PC-3 (cell line): Measurements from ENCODE around the gene ZWILCH. TPM values are rescaled to one million over a fixed set of nuclear protein-coding genes. Genes with fewer than 3 reads are reported as not detected.
A peak's percentile ranks its signal among the peaks of the same experiment; 100 is the strongest.

Source experiments
- ATAC-seq: fragments of 200-7000 bp; cut with Tn5 transposase; 2 replicates; pipeline ENCODE4 v1.9.1; 2020; ENCODE audit warnings: mild to moderate bottlenecking, moderate library complexity
- BruUV-seq: library from RNA; stranded (reverse); fragments of 400-500 nt; replicated peaks from 2 replicates; lab custom pipeline; 2021; lab: Mats Ljungman, UMichigan
- CTCF ChIA-PET: fragments of 300-600 bp; sonication (Branson Sonifier 250); formaldehyde crosslinking; loops from one replicate; lab custom pipeline; 2022; ENCODE audit warnings: antibody characterized with exemption; lab: Charles Lee
- POLR2A ChIA-PET: fragments of 300-600 bp; sonication (Branson Sonifier 250); formaldehyde crosslinking; loops from one replicate; lab custom pipeline; 2022; ENCODE audit warnings: antibody characterized with exemption; ENCODE audit not compliant: unreplicated experiment; lab: Charles Lee
- DNase-seq: peaks from one replicate; pipeline ENCODE4 v3.0.0-alpha.2; 2015
- H2AFZ ChIP-seq: fragments of 300-600 bp; sonication (generic); 2 replicates; pipeline ENCODE4 v1.6.0; 2016; ENCODE audit warnings: antibody characterized with exemption, low read length
- H3F3A ChIP-seq: fragments of 300-600 bp; sonication (generic); one replicate; pipeline ENCODE4 v1.6.0; 2017; ENCODE audit warnings: antibody characterized with exemption, low read length, control low read depth, mild to moderate bottlenecking; ENCODE audit not compliant: unreplicated experiment
- H3K27ac ChIP-seq: fragments of 300-600 bp; sonication (generic); 2 replicates; pipeline ENCODE4 v1.5.1; 2016; ENCODE audit warnings: mild to moderate bottlenecking, low read length
- H3K27me3 ChIP-seq: fragments of 300-600 bp; sonication (generic); 2 replicates; pipeline ENCODE4 v1.6.1; 2016; ENCODE audit warnings: low read length, mixed read lengths
- H3K36me3 ChIP-seq: fragments of 300-600 bp; sonication (generic); 2 replicates; pipeline ENCODE4 v1.6.1; 2016; ENCODE audit warnings: low read depth, mixed run types, low read length, mixed read lengths
- H3K4me1 ChIP-seq: fragments of 300-600 bp; sonication (generic); 2 replicates; pipeline ENCODE4 v1.5.1; 2016; ENCODE audit warnings: low read length; ENCODE audit not compliant: insufficient read depth
- H3K4me2 ChIP-seq: fragments of 300-600 bp; sonication (generic); 2 replicates; pipeline ENCODE4 v1.6.0; 2016; ENCODE audit warnings: low read length
- H3K4me3 ChIP-seq: fragments of 300-600 bp; sonication (generic); 2 replicates; pipeline ENCODE4 v1.5.1; 2016; ENCODE audit warnings: mild to moderate bottlenecking, low read length, mixed read lengths
- H3K79me2 ChIP-seq: fragments of 300-600 bp; sonication (generic); 2 replicates; pipeline ENCODE4 v1.6.1; 2017; ENCODE audit warnings: low read length, mixed read lengths
- H3K9ac ChIP-seq: fragments of 300-600 bp; sonication (generic); 2 replicates; pipeline ENCODE4 v1.6.0; 2016; ENCODE audit warnings: mild to moderate bottlenecking, low read length
- H3K9me2 ChIP-seq: fragments of 300-600 bp; sonication (generic); replicated peaks from 2 replicates; pipeline ENCODE4 v1.6.1; 2016; ENCODE audit warnings: mixed run types, low read length, mixed read lengths
- H3K9me3 ChIP-seq: fragments of 300-600 bp; sonication (generic); 2 replicates; pipeline ENCODE4 v1.6.1; 2016; ENCODE audit warnings: low read length, mixed read lengths
- H4K20me1 ChIP-seq: fragments of 300-600 bp; sonication (generic); 2 replicates; pipeline ENCODE4 v1.6.1; 2016; ENCODE audit warnings: low read length, mixed read lengths
- EZH2 ChIP-seq: fragments of 300-600 bp; sonication (generic); IDR thresholded peaks from one replicate; pipeline ENCODE4 v1.6.1; 2017; ENCODE audit warnings: antibody characterized with exemption, mild to moderate bottlenecking, low read length; ENCODE audit not compliant: unreplicated experiment
- EZH2phosphoT487 ChIP-seq: fragments of 300-600 bp; sonication (generic); IDR thresholded peaks from 2 replicates; pipeline ENCODE4 v1.6.1; 2018; ENCODE audit warnings: mild to moderate bottlenecking, antibody characterized with exemption, low read length, borderline replicate concordance
- intact Hi-C: fragments of 100-400 bp; cut with micrococcal nuclease; formaldehyde crosslinking; loops from 2 replicates; pipeline ENCODE4 v1.9.0; 2023
- total RNA-seq: library from RNA; depleted of rRNA; stranded (reverse); fragments of >200 nt; gene quantifications from 2 replicates; pipeline ENCODE4 v1.2.3, GENCODE V29; 2014
- TF ChIP-seq, protein P1 (sequence below): fragments of 300-600 bp; sonication (generic); conservative IDR thresholded peaks from 2 replicates; pipeline ENCODE4 v1.5.1; 2017; ENCODE audit warnings: antibody characterized with exemption, low read depth, mild to moderate bottlenecking, low read length

Gene ZWILCH
- total RNA-seq, 1 experiment from 2014 or later, result 18.1 TPM

DNA sequence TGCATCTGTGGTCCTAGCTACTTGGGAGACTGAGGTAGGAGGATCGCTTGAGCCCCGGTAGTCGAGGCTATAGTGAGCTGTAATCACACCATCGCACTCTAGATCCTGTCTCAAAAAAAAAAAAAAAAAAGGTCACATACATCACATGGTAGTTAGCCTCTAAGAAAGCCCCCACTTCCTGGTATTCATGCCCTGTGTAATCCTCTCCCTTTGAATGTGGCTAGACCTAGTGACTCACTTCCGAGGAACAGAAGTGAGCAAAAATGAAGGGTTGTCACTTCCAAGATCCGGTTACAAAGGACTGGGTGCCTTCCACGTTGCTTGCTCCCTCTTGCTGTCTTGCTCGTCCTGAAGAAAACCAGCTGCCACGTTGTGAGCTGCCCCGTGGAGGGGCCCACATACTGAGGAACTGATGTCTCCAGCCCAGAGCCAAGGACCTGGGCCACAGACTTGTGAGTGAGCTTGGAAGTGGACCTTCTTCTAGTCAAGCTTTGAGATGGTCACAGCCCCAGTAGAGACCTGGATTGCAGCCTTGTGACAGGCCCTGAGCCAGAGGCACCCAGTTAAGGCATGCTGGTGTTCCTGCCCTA is 73.3 kb downstream of the ZWILCH start:
- 0 out of 2 replicates have a peak overlapping the region, but pooled peaks have one; percentile 42 for H2AFZ ChIP-seq
- peak overlapping the region; percentile 15; the same call in 1 of the 2 replicates for H3K27ac ChIP-seq
- H3K27me3 ChIP-seq, result no peaks in the 10 kb centered on the region
- no peaks in the 10 kb centered on the region for H3F3A ChIP-seq
- TF ChIP-seq, protein P1, sequence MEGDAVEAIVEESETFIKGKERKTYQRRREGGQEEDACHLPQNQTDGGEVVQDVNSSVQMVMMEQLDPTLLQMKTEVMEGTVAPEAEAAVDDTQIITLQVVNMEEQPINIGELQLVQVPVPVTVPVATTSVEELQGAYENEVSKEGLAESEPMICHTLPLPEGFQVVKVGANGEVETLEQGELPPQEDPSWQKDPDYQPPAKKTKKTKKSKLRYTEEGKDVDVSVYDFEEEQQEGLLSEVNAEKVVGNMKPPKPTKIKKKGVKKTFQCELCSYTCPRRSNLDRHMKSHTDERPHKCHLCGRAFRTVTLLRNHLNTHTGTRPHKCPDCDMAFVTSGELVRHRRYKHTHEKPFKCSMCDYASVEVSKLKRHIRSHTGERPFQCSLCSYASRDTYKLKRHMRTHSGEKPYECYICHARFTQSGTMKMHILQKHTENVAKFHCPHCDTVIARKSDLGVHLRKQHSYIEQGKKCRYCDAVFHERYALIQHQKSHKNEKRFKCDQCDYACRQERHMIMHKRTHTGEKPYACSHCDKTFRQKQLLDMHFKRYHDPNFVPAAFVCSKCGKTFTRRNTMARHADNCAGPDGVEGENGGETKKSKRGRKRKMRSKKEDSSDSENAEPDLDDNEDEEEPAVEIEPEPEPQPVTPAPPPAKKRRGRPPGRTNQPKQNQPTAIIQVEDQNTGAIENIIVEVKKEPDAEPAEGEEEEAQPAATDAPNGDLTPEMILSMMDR, result no peak
- TF ChIP-seq EZH2 (no peak), EZH2phosphoT487 (no peak)
- peaks cover 14% of the 10 kb centered on the region for H3K4me1 ChIP-seq
- H3K9ac ChIP-seq, result no peak overlapping the region
- H3K9me2 ChIP-seq, result no peaks in the 10 kb centered on the region
- H3K4me3 ChIP-seq, result no peak overlapping the region
- no peak overlapping the region for H3K4me2 ChIP-seq
- peak; percentile 73 for DNase-seq
- no peaks in the 10 kb centered on the region for H4K20me1 ChIP-seq
- no TSS peak for BruUV-seq
- intact Hi-C loops, result no loop called here
- ATAC-seq, result peak; percentile 78
- CTCF ChIA-PET, result no interaction called here
- POLR2A ChIA-PET, result no interaction called here
- no peaks in the 10 kb centered on the region for H3K79me2 ChIP-seq
- no peaks in the 10 kb centered on the region for H3K36me3 ChIP-seq
- no peaks in the 10 kb centered on the region for H3K9me3 ChIP-seq

DNA sequence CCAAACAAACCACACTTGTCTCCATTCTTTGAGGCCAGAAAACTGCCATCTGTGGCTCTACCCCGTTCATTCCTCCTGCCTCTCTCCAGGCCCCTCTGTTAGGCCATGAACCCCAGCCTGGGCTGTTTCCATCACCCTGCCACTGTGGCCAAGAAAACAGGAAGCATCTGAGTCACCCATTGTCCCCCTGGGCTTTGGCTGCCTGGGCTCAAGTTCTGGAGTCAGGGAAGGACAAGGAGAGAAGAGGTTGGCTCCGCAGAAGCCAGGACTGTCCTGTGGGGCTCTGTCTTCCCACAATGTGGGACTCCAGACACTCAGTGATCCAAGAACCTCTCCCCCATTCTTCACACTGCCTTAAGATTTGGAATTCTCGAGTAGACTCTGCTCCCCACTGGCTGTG is 75.5 kb downstream of the ZWILCH start:
- H3K4me1 ChIP-seq, result peaks cover 14% of the 10 kb centered on the region
- ChIA-PET POLR2A (no interaction called here), CTCF (no interaction called here)
- TF ChIP-seq EZH2phosphoT487, result no peak
- TF ChIP-seq, protein P1, result no peak
- TF ChIP-seq EZH2, result no peak
- DNase-seq (no peak), ATAC-seq (no peak)
- H3K27me3 ChIP-seq, result no peaks in the 10 kb centered on the region
- H3K4me3 ChIP-seq, result no peak overlapping the region
- BruUV-seq, result no TSS peak
- H3K4me2 ChIP-seq, result no peak overlapping the region
- no peaks in the 10 kb centered on the region for H4K20me1 ChIP-seq
- intact Hi-C loops, result no loop called here
- no peaks in the 10 kb centered on the region for H3K79me2 ChIP-seq
- H3K9ac ChIP-seq, result no peak overlapping the region
- no peaks in the 10 kb centered on the region for H3K36me3 ChIP-seq
- H3K9me2 ChIP-seq, result no peaks in the 10 kb centered on the region
- no peaks in the 10 kb centered on the region for H3K9me3 ChIP-seq
- H3F3A ChIP-seq, result no peaks in the 10 kb centered on the region
- H3K27ac ChIP-seq, result no peak overlapping the region
- no peak overlapping the region for H2AFZ ChIP-seq

DNA sequence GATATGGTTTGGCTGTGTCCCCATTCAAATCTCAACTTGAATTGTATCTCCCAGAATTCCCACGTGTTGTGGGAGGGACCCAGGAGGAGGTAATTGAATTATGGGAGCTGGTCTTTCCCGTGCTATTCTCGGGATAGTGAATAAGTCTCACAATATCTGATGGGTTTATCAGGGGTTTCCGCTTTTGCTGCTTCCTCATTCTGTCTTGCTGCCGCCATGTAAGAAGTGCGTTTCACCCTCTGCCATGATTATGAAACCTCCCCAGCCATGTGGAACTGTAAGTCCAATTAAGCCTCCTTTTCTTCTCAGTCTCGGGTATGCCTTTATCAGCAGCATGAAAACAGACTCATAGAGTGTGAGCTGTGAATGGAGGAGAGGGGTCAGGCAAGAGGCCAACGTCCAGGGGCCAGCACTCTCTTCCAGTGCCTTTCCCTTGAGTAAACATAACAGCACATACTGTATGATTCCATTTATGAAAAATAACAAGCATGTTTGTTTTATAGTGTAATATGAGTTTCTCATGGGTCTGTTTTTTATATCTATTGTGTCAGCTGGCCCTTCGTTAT is 76.9 kb downstream of the ZWILCH start:
- Histone ChIP-seq H3K36me3 (no peaks in the 10 kb centered on the region), H3K27ac (no peak overlapping the region), H3K27me3 (no peaks in the 10 kb centered on the region), H3K79me2 (no peaks in the 10 kb centered on the region), H3K4me1 (peaks cover 14% of the 10 kb centered on the region), H3K9ac (no peak overlapping the region), H3K9me3 (no peaks in the 10 kb centered on the region), H3K4me3 (no peak overlapping the region), H3F3A (no peaks in the 10 kb centered on the region), H3K4me2 (no peak overlapping the region), H2AFZ (no peak overlapping the region), H4K20me1 (no peaks in the 10 kb centered on the region), H3K9me2 (no peaks in the 10 kb centered on the region)
- BruUV-seq, result no TSS peak
- DNase-seq (no peak), ATAC-seq (peak; percentile 33; the same call in 1 of the 2 replicates)
- ChIA-PET CTCF (no interaction called here), POLR2A (no interaction called here)
- intact Hi-C loops, result no loop called here
- TF ChIP-seq EZH2phosphoT487 (no peak), EZH2 (no peak)
- TF ChIP-seq, protein P1, result no peak
